DMS114 treated with DMSO at 0.1 percent for 48 hours (cell line): ENCODE data around the gene SMURF2.

Source experiments
- DNase-seq: peaks from one replicate; lab custom pipeline; 2025; ENCODE audit not compliant: unreplicated experiment; lab: John Stamatoyannopoulos, UW

Gene SMURF2

DNA sequence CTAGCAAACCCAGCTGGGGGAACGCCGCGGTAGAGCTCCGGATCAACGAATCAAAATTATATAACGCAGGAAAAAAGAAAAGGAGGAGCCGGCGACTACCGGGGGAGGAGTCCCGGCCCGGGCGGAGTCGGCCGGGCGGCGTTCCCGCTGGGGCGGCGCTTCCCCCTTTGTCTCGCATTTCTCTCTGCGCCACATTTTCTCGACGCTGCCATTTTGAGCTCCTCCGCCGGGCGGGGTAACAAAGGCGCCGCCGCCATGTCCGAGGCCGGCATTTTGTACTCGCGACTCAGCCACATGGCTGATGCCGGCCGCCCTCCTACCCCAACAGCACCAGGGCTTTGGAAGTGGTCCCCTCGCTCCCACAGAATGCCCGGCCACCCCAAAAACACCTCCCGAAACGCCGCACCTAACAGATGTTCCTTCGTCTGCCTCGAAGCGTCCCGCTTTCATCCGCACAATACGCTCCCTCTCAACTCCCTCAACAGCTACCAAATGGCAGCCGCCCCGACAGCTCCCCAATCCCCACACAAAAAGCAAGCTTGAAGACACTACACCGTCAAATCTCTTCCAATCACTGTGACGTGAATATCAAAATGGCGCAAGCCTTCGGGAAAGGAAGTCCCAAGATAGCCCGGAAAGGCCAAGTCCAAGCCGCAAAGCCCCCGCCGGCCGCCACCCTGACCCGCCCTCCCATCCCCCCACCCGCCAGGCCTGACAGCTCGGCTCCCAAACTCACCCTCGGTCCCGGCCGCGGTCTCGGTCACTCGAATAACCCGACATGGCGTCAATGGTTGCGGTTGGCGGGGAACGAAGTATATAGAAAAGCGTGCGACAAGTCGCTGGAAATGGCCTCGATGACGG, 156.5 kb downstream of the SMURF2 start:
- DNase-seq: peak; percentile 69

DNA sequence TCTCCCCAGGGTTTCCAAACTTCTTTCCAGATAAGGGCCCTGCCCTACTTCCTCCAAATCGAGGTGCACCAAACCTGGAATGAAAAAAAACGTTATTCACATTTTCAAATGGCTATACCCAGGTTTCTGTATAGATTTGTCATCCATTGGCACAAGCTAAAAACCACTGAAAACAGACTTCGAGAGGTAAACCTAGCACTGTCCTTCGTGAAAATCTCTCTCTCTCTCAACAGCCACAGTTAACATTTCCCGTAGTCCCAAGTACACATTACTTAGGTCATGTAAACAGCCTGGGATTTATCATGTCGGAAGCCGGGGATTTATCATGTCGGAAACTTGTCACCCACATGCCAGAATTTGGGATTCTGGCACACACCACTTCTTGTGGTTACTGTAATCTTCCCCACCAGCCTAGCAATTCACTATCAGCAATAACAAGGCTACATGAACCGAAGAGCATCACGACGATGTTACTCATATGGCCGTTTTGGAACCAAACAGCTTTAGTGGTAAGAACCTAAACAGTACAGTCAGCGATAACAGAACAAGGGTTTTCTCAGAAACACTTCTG, 157.3 kb downstream of the SMURF2 start:
- DNase-seq: no peak

DNA sequence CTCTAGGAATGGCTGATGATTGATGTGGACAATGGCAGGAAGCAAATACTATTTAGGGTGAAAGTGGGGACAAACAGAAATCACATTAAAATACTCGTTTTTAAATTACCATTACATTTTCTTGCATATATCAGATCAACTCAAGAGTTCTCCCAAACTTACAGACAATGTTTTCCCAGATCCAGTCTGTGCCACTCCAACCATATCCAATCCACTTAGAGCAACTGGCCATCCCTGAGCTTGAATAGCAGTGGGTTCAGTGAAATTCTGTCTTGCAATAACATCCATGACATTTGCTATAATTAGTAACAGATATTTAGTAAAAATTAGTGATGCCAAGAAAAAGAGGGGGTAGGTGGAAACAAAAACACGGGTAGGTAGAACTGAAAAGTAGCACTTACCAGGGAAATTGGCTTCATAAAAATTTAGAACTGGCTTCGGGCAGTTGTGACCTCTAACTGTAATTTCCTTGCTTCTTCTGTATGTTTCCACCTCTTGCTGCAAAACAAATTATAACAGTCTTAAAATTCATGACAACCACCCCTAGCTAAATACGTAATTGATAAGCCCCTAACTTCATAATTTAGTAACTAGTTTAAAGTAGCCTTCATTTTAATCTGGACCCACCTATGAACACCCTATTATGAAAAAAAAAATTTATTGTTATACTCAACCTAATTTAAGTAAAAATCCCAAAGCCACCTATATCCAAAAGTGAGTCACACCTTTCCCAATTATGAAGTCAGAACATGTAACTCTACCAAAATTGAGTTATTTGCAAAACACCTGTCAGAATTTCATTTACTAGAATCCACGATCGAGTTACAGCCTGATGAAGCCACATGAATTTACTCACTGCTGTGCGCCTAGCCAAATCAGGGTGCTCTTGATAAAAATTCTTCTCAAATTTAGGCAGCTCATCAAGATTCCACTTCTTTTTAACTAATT, 158.0 kb downstream of the SMURF2 start:
- DNase-seq: no peak

DNA sequence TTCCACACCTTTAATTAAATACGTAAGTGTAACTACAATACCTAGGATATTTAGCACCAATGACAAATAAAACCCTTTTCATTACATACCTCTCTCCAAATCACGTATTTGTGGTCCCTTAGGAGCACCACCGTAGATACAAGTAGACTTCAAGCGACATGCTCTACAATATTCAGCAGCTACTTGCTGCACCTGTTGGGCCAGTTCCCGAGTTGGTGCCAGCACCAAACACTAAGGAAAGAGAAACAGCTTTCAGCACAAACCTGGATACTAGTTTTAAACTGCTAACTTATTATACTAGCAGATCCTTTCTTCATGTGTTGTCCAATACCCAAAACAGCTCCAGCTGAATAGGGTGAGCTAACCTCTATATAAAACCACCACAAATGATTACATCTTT, 158.8 kb downstream of the SMURF2 start:
- DNase-seq: no peak

DNA sequence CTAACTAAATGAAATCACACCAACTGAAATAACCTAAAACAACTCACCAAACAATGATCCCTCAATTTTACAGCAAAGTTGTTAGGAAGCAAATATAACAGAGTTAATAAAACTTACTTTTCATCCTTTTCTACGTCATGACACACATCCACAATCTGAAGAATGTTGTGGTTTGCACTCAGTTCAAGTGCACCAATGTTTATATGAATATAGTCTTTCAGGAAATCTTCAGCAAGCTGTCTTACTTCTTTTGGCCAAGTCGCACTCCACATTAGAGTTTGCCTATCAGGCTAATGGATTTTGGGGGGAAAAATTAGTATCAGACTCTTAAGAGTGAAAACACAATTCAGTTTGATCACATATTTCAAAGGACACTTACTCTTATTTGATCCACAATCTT, 159.3 kb downstream of the SMURF2 start:
- no peak for DNase-seq

DNA sequence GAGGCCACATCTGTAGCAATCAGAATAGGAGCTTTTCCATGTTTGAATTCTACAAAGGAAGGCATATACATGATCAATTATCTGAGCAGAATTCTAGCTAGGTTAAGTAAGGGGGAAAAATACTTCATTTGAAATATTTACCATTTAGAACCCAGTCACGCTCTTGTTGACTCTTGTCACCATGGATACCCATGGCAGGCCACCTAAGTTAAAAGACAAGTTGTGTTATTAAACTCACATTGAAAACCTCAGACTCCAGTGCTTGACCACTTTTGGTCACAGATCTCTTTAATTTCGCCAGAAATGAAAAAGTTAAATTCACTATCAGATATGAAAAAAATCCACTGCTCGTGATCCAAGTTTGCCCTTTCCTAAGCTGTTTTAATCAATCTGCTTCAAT, 160.1 kb downstream of the SMURF2 start:
- no peak for DNase-seq

- no peak for DNase-seq
Measured at GRCh38 chr17:64500862-64501765, 161.0 kb downstream of the SMURF2 start.

DNA sequence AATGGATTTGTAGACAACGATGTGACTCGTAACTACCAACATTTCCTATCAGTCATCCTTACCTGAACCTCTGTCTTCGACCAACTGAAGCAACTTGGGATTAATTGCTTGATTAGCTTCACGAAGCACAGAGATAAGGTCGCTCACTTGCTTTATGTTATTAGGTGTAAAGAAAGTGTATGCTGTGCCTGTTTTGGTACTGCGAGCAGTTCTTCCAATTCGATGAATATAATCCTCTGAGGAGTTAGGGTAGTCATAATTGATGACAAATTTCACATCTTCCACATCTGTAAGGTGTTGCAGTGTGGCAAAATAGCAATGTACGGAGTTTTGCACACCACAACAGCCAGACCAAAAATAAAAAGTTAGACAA, 161.6 kb downstream of the SMURF2 start:
- DNase-seq: no peak

DNA sequence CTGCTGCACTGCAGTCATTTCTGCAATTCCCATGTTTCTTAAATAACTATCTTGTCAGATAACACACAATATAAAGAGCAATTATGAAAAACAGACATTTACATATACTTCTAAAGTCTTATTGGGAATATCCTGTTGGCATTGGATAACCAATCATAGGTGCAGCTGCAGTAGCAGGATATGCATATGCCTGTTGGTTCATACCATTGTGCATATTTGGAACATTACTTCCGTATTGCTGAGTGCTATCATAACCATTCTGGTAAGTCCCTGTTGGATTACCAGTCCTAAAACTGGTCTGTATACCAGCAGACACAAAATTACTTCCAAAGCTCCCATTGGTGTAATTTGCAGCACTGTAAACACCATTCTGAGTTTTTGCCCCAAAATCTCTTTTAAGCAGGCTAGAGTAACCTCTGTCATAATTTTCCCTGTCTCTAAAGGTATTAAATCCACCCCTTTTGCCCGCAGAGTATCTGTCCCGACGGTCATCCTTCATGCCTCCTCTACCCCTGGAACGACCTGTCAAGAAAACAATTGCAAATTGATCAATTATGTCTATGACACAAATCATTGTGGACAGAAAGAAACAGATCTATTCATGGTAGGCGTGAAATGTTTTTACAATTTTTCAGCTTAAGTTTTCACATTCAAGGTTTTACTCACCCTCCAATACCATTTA, 162.2 kb downstream of the SMURF2 start:
- DNase-seq: no peak

- no peak for DNase-seq
Measured at GRCh38 chr17:64498308-64499203, 163.6 kb downstream of the SMURF2 start.

DNA sequence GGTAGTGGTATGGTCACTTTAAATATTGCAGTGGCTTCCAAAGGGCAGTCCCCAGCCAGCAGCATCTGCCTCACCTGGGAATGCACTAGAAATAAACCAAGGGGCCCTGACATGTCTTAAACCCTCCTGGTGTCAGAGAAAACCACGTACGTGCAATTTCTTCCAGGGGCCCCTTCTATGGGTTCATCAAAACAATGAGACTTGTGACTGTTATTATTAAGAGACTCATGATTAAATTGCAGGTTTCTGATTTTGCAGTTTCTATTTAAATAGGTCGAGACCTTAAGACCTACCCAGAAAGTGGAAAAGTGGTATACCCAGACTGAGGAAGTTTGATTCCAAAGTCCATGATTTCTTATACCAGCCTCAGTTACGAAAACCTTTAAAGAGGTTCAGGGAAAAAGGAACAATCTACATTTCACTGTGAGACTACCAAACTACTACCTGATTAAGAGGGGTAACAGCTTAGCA, 164.5 kb downstream of the SMURF2 start:
- no peak for DNase-seq

DNA sequence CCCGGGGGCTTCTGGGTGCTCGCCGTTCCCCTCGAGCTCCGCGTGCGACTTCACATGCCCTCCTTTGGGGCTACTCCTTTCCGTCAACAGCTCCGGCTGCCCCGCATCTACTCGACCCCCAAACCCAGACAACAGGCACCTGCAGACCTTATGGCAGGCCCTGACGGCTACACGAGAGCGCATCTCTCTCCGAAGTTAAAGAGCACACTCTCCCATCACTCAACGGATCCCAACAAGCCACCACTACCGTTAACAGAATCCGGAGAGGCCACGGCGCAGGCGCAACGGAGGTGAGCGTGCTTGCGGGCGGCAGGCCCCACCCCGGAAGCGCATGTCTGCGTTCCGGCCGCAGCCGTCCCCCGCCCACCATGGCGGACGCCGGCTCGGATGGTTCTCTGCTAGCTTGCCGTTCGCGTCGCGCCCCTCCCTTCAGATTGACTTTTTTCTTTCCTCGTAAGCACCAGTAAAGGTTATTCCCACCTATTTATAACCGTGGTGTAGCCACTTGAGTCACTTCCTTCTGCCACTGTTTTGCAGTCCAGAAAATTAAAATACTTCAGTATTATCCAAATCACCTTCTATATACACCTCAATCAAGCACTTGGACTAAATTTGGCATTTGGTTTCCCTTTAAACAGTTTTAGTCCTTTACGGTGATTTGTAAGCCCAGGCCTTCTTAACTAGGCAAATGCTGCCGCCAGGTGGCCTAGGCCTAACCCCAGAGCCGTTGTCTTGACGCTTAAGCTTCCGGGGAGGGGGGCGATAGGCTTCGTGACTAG, 165.1 kb downstream of the SMURF2 start, which contains the start of gene POLG2:
Gene POLG2 (minus strand): TSS at position 269 of the 779 bp plus-strand sequence. CDS start 86 bp downstream, at position 183.
- DNase-seq: peak; percentile 85

DNA sequence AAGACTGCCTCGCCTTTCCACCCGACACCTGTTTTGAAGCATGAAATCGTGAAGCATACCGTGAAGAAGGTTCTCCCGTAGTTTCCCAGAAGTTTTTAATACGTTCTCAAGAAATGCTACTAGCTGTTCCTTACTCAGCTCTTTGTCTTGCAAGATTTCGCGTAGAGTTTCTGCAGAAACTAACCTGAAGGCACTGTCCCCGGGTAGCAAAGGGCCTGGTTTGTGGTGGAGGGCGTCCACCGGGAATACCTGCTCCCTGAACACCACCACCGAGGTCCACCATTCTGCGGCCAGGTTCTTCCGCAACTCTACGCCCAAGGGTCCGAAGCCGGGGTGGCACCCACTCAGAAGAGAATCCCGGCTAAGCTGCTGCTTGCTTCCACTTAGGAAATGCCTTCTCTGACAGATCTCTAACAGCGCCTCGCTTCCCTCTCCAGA, 165.7 kb downstream of the SMURF2 start:
- no peak for DNase-seq
